Panc1 (cell line): ENCODE measurements around the gene ARL15. TPM values are rescaled to one million over a fixed set of nuclear protein-coding genes. Genes with fewer than 3 reads are reported as not detected.

Experiments used
- ATAC-seq: fragments of 200-7000 bp; cut with Tn5 transposase; 2 replicates; pipeline ENCODE4 v1.9.1; 2020; ENCODE audit warnings: mild to moderate bottlenecking, moderate library complexity
- BruUV-seq: library from RNA; stranded (reverse); fragments of 400-500 nt; replicated peaks from 2 replicates; lab custom pipeline; 2021; lab: Mats Ljungman, UMichigan
- CTCF ChIA-PET: fragments of 300-600 bp; sonication (Branson Sonifier 250); formaldehyde crosslinking; loops from one replicate; lab custom pipeline; 2022; ENCODE audit warnings: antibody characterized with exemption; lab: Charles Lee
- POLR2A ChIA-PET: fragments of 300-600 bp; sonication (Branson Sonifier 250); formaldehyde crosslinking; loops from one replicate; lab custom pipeline; 2022; ENCODE audit warnings: antibody characterized with exemption; lab: Charles Lee
- DNase-seq: peaks from one replicate; pipeline ENCODE4 v3.0.0-alpha.2; 2010; ENCODE audit warnings: low read depth, low spot score
- H3K27ac ChIP-seq: 2 replicates; pipeline ENCODE4 v1.5.1; 2011; ENCODE audit warnings: mild to moderate bottlenecking, low read length, inconsistent platforms
- H3K27me3 ChIP-seq: fragments of 200-500 bp; sonication (Bioruptor generic); 2 replicates; pipeline ENCODE4 v1.6.0; 2014; ENCODE audit warnings: low read length, inconsistent platforms; ENCODE audit not compliant: control insufficient read depth, insufficient read depth
- H3K36me3 ChIP-seq: fragments of 200-500 bp; sonication (Bioruptor generic); 2 replicates; pipeline ENCODE4 v1.5.1; 2014; ENCODE audit warnings: inconsistent platforms, mild to moderate bottlenecking, low read length, moderate library complexity; ENCODE audit not compliant: control insufficient read depth, insufficient read depth
- H3K4me1 ChIP-seq: 2 replicates; pipeline ENCODE4 v1.5.1; 2011; ENCODE audit warnings: inconsistent platforms, mild to moderate bottlenecking, low read length, moderate library complexity; ENCODE audit not compliant: control insufficient read depth, insufficient read depth
- H3K4me3 ChIP-seq, 2 experiments: 2 replicates each; pipeline ENCODE4 v1.5.1; 2011 to 2012; ENCODE audit warnings: low read depth in 2 of 2, low read length in 2 of 2, mild to moderate bottlenecking in 2 of 2, inconsistent platforms in 1 of 2, moderate library complexity in 1 of 2
- H3K9me3 ChIP-seq: fragments of 200-500 bp; sonication (Bioruptor generic); 2 replicates; pipeline ENCODE4 v1.5.1; 2014; ENCODE audit warnings: low read depth, mild to moderate bottlenecking, inconsistent platforms, low read length, moderate library complexity; ENCODE audit not compliant: control insufficient read depth, insufficient read depth
- CTCF ChIP-seq: fragments of 450-650 bp; IDR thresholded peaks from 2 replicates; pipeline ENCODE4 v1.5.1; 2017; ENCODE audit warnings: mild to moderate bottlenecking
- POLR2AphosphoS5 ChIP-seq: IDR thresholded peaks from 2 replicates; pipeline ENCODE4 v1.6.1; 2012; ENCODE audit warnings: mild to moderate bottlenecking, low read depth, low read length, moderate library complexity
- REST ChIP-seq, 2 experiments: IDR thresholded peaks; 2 replicates each; pipeline ENCODE4 v1.6.1; 2011 to 2012; ENCODE audit warnings: low read depth in 2 of 2, control low read depth in 1 of 2, low read length in 1 of 2, mild to moderate bottlenecking in 1 of 2, moderate library complexity in 1 of 2; ENCODE audit not compliant: insufficient read depth in 1 of 2
- SIN3A ChIP-seq: IDR thresholded peaks from 2 replicates; pipeline ENCODE4 v1.6.1; 2012; ENCODE audit warnings: low read depth, mild to moderate bottlenecking, low read length, moderate library complexity, borderline replicate concordance; ENCODE audit not compliant: insufficient read depth
- TCF7L2 ChIP-seq: IDR thresholded peaks from 2 replicates; pipeline ENCODE4 v1.6.1; 2011; ENCODE audit warnings: mild to moderate bottlenecking, low read depth, low read length, inconsistent platforms
- in situ Hi-C: cut with HindIII; loops from 2 replicates; pipeline ENCODE4 v1.10.0; 2016; ENCODE audit warnings: low sequenced_read_pairs, low pct_unique_long_range_greater_than_20kb
- intact Hi-C: fragments of 100-400 bp; cut with micrococcal nuclease; formaldehyde crosslinking; loops from one replicate; pipeline ENCODE4 v1.10.0; 2022; ENCODE audit not compliant: unreplicated experiment
- total RNA-seq: library from RNA; stranded (reverse); gene quantifications from one replicate; pipeline ENCODE4 v1.2.1, GENCODE V29; 2021; ENCODE audit not compliant: unreplicated experiment

ARL15 gene
- total RNA-seq, 1 experiment from 2014 or later = 16.5 TPM

- intact Hi-C loops (no loop called here), in situ Hi-C loops (no loop called here)
- ChIA-PET CTCF (interaction anchor here (0.6 kb wide), 1 partner anchor 958 kb away, joined by 4 read pairs; no protein-coding TSS in a partner anchor), POLR2A (no interaction called here)
- TF ChIP-seq REST (IDR thresholded peaks at IDR 0.05; ENCODE audit: insufficient read depth in 1 of 2, low read depth in 2 of 2, low read length in 1 of 2) = no peak
- no peak for TF ChIP-seq CTCF
- TF ChIP-seq TCF7L2 = no peak
- no peak for TF ChIP-seq POLR2AphosphoS5
- TF ChIP-seq SIN3A = no peak
- DNase-seq = no peak
- H3K9me3 ChIP-seq = no peaks in the 10 kb centered on the region
- no peak overlapping the region for H3K27ac ChIP-seq
- ATAC-seq = no peak
- BruUV-seq = no TSS peak
- H3K4me1 ChIP-seq = no peaks in the 10 kb centered on the region
- no peaks in the 10 kb centered on the region for H3K27me3 ChIP-seq
- H3K36me3 ChIP-seq = no peaks in the 10 kb centered on the region
- no peak overlapping the region for H3K4me3 ChIP-seq
Measured at GRCh38 chr5:54274944-54275343, 35.4 kb downstream of the ARL15 start.

- no peak for ATAC-seq
- no peaks in the 10 kb centered on the region for H3K9me3 ChIP-seq
- no peaks in the 10 kb centered on the region for H3K27me3 ChIP-seq
- in situ Hi-C loops (no loop called here), intact Hi-C loops (no loop called here)
- ChIA-PET CTCF (no interaction called here), POLR2A (no interaction called here)
- H3K4me1 ChIP-seq = no peaks in the 10 kb centered on the region
- TF ChIP-seq CTCF = no peak
- no peak for TF ChIP-seq POLR2AphosphoS5
- no peak for TF ChIP-seq SIN3A
- no peak for TF ChIP-seq REST (IDR thresholded peaks at IDR 0.05; ENCODE audit: insufficient read depth in 1 of 2, low read depth in 2 of 2, low read length in 1 of 2)
- no peak for TF ChIP-seq TCF7L2
- no TSS peak for BruUV-seq
- DNase-seq = no peak
- H3K36me3 ChIP-seq = no peaks in the 10 kb centered on the region
- no peak overlapping the region for H3K4me3 ChIP-seq
- H3K27ac ChIP-seq = no peak overlapping the region
Measured at GRCh38 chr5:54273715-54274114, 36.7 kb downstream of the ARL15 start.
